Activated T-cell treated with anti-CD3 and anti-CD28 coated beads, Interleukin-2, amount 50 U/mL, for 4 hours (primary cell): ENCODE measurements around the gene MED15. TPM values are rescaled to one million over a fixed set of nuclear protein-coding genes. Genes with fewer than 3 reads are reported as not detected.

Source experiments
- ATAC-seq, 2 donors: fragments of 200-7000 bp; cut with Tn5 transposase; one replicate each; pipeline ENCODE4 v1.10.0; 2021
- DNase-seq: peaks from one replicate; pipeline ENCODE4 v3.0.0-alpha.2; 2020
- H3K27me3 Mint-ChIP-seq: one replicate; pipeline ENCODE4 v1.8.0; 2021; ENCODE audit warnings: low read depth, mixed read lengths
- H3K36me3 Mint-ChIP-seq: one replicate; pipeline ENCODE4 v1.8.0; 2022; ENCODE audit warnings: mixed read lengths; ENCODE audit not compliant: insufficient read depth
- H3K4me1 Mint-ChIP-seq: one replicate; pipeline ENCODE4 v1.8.0; 2021; ENCODE audit warnings: low read depth, mixed read lengths
- H3K4me3 Mint-ChIP-seq: one replicate; pipeline ENCODE4 v1.8.0; 2021; ENCODE audit warnings: mild to moderate bottlenecking, moderate library complexity, mixed read lengths
- H3K9me3 Mint-ChIP-seq: one replicate; pipeline ENCODE4 v1.8.0; 2021; ENCODE audit warnings: mixed read lengths
- total RNA-seq, 3 donors: library from RNA; stranded (reverse); gene quantifications; one replicate each; pipeline ENCODE4 v1.2.1, GENCODE V29; 2021

The MED15 gene
- total RNA-seq, 3 donors from 2014 or later, result 83.2 to 90.5 (median 84.0) TPM

GRCh38 chr22:20578707-20579106 lies 71.3 kb downstream of the MED15 start:
- Mint-ChIP-seq H3K9me3 (no peaks in the 10 kb centered on the region), H3K4me3 (no peak overlapping the region), H3K36me3 (peaks cover 27% of the 10 kb centered on the region), H3K27me3 (no peaks in the 10 kb centered on the region), H3K4me1 (peaks cover 28% of the 10 kb centered on the region)
- DNase-seq (no peak), ATAC-seq (no peak)

GRCh38 chr22:20579273-20580120 lies 72.1 kb downstream of the MED15 start:
- ATAC-seq (no peak), DNase-seq (no peak)
- Mint-ChIP-seq H3K4me3 (no peak overlapping the region), H3K36me3 (peaks cover 24% of the 10 kb centered on the region), H3K4me1 (peaks cover 28% of the 10 kb centered on the region), H3K27me3 (no peaks in the 10 kb centered on the region), H3K9me3 (no peaks in the 10 kb centered on the region)

GRCh38 chr22:20580179-20580578 lies 72.8 kb downstream of the MED15 start:
- DNase-seq (no peak), ATAC-seq (no peak)
- Mint-ChIP-seq H3K4me1 (peaks cover 28% of the 10 kb centered on the region), H3K36me3 (peaks cover 23% of the 10 kb centered on the region), H3K27me3 (no peaks in the 10 kb centered on the region), H3K9me3 (no peaks in the 10 kb centered on the region), H3K4me3 (no peak overlapping the region)

DNA sequence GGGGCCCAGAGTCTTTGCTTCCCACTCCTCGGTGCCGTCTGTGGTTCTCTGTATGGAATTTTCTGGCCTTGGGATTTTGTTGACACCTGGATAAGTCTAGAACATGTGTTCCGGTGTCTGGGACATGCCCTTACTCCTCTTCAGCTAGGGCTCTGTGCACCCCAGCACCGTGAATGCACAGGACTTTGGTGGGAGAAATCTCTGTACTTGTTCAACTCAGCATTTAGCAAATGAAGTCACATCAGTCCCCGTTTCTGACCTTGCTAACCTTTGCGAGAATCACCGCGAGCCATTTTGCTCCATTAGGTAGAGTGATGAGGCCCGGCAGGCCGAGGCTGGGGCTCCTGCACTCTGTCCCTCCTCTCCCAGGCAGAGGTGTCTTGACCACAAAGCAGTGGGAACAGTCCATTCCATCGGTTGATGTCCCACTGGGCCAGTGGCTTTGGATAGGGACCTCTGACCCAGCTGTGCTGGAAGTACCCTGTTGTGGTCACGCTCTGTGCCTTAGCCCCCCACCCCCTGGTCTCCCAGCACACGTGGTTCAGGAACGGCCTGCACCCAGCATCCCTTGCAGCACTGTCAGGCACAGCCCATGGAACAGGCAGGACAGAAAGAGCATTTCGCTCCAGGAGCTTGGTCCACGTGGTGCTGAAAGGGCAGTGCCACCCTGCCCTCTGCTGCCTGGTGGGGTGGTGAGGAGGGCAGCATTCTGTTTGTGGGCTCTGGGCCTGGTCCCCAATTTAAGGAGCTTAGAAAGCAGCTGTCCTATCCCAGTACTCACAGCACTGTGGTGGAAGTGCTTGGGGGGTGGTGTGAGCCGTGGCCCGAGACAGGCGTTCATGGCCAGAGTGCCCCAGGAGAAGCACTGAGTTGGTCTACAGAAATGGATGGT lies 73.4 kb downstream of the MED15 start:
- DNase-seq, result no peak
- Mint-ChIP-seq H3K36me3 (peaks cover 21% of the 10 kb centered on the region), H3K4me3 (no peak overlapping the region), H3K4me1 (peaks cover 27% of the 10 kb centered on the region), H3K9me3 (no peaks in the 10 kb centered on the region), H3K27me3 (no peaks in the 10 kb centered on the region)
- ATAC-seq, result no peak

DNA sequence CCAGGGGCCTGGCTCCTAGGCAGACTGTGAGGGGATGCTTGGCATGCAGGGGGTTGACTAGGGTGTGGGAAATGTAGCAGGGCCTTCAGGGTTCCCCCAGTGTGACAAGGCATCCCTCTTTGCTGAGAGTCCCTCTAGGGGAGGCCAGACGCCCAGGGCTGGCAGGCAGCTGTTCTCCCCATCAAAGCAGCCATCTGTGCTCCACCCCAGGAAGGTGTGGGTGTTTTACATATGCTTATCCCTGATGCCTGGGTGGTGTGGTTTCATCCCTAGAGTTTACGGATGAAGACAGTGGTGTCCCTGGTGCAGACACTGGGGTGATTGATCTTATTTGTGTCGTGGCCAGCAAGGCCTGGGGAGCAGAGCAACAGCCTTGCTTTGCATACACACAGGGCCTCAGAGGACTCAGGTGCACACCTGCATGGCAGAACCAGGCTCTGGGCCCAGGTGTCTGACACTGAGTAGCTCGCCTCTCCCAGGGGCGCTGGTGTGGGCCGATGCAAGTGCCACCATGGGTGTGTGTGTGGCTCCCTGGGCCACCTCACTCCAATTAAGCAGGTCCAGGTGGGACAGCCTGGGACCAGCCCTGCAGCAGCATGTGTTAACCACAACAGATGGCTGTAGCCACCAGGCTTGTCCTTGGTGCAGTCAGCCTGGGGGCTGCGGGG lies 74.2 kb downstream of the MED15 start:
- H3K4me3 Mint-ChIP-seq, result no peak overlapping the region
- no peaks in the 10 kb centered on the region for H3K9me3 Mint-ChIP-seq
- no peak for ATAC-seq
- peaks cover 23% of the 10 kb centered on the region for H3K4me1 Mint-ChIP-seq
- peaks cover 19% of the 10 kb centered on the region for H3K36me3 Mint-ChIP-seq
- no peak for DNase-seq
- no peaks in the 10 kb centered on the region for H3K27me3 Mint-ChIP-seq

- H3K27me3 Mint-ChIP-seq, result no peaks in the 10 kb centered on the region
- H3K4me1 Mint-ChIP-seq, result peaks cover 21% of the 10 kb centered on the region
- peaks cover 24% of the 10 kb centered on the region for H3K36me3 Mint-ChIP-seq
- no peak overlapping the region for H3K4me3 Mint-ChIP-seq
- no peaks in the 10 kb centered on the region for H3K9me3 Mint-ChIP-seq
- DNase-seq (no peak), ATAC-seq (no peak)
Measured at GRCh38 chr22:20582171-20582511, 74.7 kb downstream of the MED15 start.

GRCh38 chr22:20582520-20583361 lies 75.3 kb downstream of the MED15 start:
- Mint-ChIP-seq H3K36me3 (peaks cover 20% of the 10 kb centered on the region), H3K9me3 (no peaks in the 10 kb centered on the region), H3K4me1 (peaks cover 17% of the 10 kb centered on the region), H3K4me3 (no peak overlapping the region), H3K27me3 (no peaks in the 10 kb centered on the region)
- no peak for DNase-seq
- ATAC-seq, result no peak

DNA sequence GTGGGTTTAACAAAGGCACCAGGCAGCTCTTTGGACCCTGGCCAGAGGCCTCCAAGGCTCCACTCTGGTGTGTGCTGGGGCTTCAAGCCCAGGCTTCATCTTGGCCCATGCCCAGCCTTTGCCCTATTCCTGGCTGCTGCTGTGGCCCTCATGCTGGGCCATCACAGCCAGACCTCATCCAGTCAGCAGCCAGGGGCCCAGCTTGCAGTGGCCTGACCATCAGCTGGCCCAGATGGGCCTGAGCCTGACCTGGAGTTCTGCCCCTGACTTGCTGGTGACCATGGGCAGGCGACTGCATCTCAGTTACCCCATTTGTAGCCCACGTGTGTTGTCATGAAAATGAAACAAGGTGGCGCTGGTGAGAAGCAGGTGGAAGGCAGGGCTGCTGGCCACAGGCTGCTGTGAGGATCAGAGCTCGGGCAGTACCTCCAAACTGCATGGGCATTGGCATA lies 76.1 kb downstream of the MED15 start:
- no peaks in the 10 kb centered on the region for H3K9me3 Mint-ChIP-seq
- H3K36me3 Mint-ChIP-seq, result peaks cover 19% of the 10 kb centered on the region
- no peak for ATAC-seq

GRCh38 chr22:20584029-20584871 lies 76.8 kb downstream of the MED15 start:
- peaks cover 14% of the 10 kb centered on the region for H3K36me3 Mint-ChIP-seq

More for the DNA sequence above, 76.1 kb downstream of the MED15 start:
- H3K4me1 Mint-ChIP-seq, result peaks cover 16% of the 10 kb centered on the region
- DNase-seq, result no peak
- no peak overlapping the region for H3K4me3 Mint-ChIP-seq
- H3K27me3 Mint-ChIP-seq, result no peaks in the 10 kb centered on the region

GRCh38 chr22:20584872-20585638 lies 77.6 kb downstream of the MED15 start:
- peaks cover 14% of the 10 kb centered on the region for H3K36me3 Mint-ChIP-seq
- no peak for DNase-seq
- no peak overlapping the region for H3K4me3 Mint-ChIP-seq

More at GRCh38 chr22:20584029-20584871, 76.8 kb downstream of the MED15 start:
- H3K4me3 Mint-ChIP-seq, result no peak overlapping the region
- ATAC-seq, result no peak
- no peak for DNase-seq
- peaks cover 13% of the 10 kb centered on the region for H3K4me1 Mint-ChIP-seq
- H3K27me3 Mint-ChIP-seq, result no peaks in the 10 kb centered on the region
- no peaks in the 10 kb centered on the region for H3K9me3 Mint-ChIP-seq

DNA sequence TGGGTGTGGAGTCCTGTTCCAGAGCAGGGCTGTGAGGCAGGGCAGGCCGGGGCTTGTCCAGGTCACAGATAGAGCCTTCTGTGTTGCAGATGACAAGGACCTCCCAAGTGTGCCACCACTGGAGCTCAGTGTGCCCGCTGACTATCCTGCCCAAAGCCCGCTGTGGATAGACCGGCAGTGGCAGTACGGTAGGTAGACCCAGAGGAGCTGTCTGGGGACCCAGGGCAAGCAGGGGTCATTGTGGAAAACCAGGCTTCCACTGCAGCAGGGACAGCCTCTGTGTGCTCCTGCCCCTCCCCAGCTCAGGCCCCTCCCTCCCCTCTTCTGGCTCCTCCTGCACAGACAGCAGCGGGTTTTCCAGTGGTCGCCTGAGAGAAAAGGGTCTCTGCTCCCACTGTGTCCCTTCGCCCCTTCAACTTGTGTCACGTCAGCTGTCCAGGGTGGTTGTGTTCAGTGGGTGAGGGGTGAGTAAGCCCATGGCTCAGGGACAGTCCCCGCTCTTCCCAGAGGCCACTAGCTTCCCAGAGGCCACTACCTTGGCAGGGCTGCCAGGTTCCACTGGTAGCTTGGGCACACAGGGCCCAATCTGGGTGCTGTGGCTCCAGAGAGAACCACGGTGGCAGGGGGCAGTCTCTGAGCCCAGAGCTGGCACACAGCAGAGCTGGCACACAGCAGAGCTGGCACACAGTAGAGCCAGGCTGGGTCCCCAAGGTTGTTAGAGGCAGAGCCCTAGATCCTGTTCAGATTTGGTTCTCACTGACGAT lies 78.4 kb downstream of the MED15 start:
- Mint-ChIP-seq H3K27me3 (no peaks in the 10 kb centered on the region), H3K4me3 (no peak overlapping the region), H3K9me3 (no peaks in the 10 kb centered on the region), H3K36me3 (peaks cover 14% of the 10 kb centered on the region), H3K4me1 (peaks cover 2% of the 10 kb centered on the region)
- ATAC-seq (no peak), DNase-seq (no peak)

More at GRCh38 chr22:20584872-20585638, 77.6 kb downstream of the MED15 start:
- Mint-ChIP-seq H3K9me3 (no peaks in the 10 kb centered on the region), H3K27me3 (no peaks in the 10 kb centered on the region), H3K4me1 (peaks cover 10% of the 10 kb centered on the region)
- ATAC-seq, result no peak

GRCh38 chr22:20586403-20586745 lies 79.0 kb downstream of the MED15 start:
- H3K4me3 Mint-ChIP-seq, result no peak overlapping the region
- DNase-seq, result no peak
- ATAC-seq, result no peak
- peaks cover 14% of the 10 kb centered on the region for H3K36me3 Mint-ChIP-seq
- no peaks in the 10 kb centered on the region for H3K9me3 Mint-ChIP-seq
- H3K4me1 Mint-ChIP-seq, result no peaks in the 10 kb centered on the region
- no peaks in the 10 kb centered on the region for H3K27me3 Mint-ChIP-seq
